NCI-H2227 (cell line): ENCODE data around the gene MUC6.
A peak's percentile ranks its signal among the peaks of the same experiment; 100 is the strongest.

Experiments
- DNase-seq: peaks from one replicate; lab custom pipeline; 2025; ENCODE audit not compliant: unreplicated experiment; lab: John Stamatoyannopoulos, UW

MUC6 gene

GRCh38 chr11:1010551-1011319, 25.8 kb downstream of the MUC6 start:
- DNase-seq: no peak

GRCh38 chr11:1009991-1010390, 26.5 kb downstream of the MUC6 start:
- no peak for DNase-seq

GRCh38 chr11:1009371-1009770, 27.1 kb downstream of the MUC6 start:
- no peak for DNase-seq

GRCh38 chr11:1008803-1009145, 27.7 kb downstream of the MUC6 start:
- DNase-seq: no peak

GRCh38 chr11:1008001-1008802, 28.3 kb downstream of the MUC6 start:
- DNase-seq: no peak

GRCh38 chr11:1007279-1007678, 29.2 kb downstream of the MUC6 start:
- no peak for DNase-seq

- peak; percentile 65 for DNase-seq
Measured at GRCh38 chr11:1006762-1007161, 29.8 kb downstream of the MUC6 start.

GRCh38 chr11:1005928-1006327, 30.6 kb downstream of the MUC6 start:
- peak; percentile 88 for DNase-seq

GRCh38 chr11:1003159-1003558, 33.4 kb downstream of the MUC6 start:
- DNase-seq: no peak

GRCh38 chr11:1002406-1002984, 34.0 kb downstream of the MUC6 start:
- DNase-seq: no peak

- no peak for DNase-seq
Measured at GRCh38 chr11:1001617-1002405, 34.7 kb downstream of the MUC6 start.

GRCh38 chr11:1000357-1001278, 35.9 kb downstream of the MUC6 start:
- no peak for DNase-seq

- DNase-seq: no peak
Measured at GRCh38 chr11:999009-999408, 37.5 kb downstream of the MUC6 start.

- no peak for DNase-seq
Measured at GRCh38 chr11:997907-998306, 38.6 kb downstream of the MUC6 start.

GRCh38 chr11:996681-997080, 39.8 kb downstream of the MUC6 start:
- no peak for DNase-seq

- peak; percentile 90 for DNase-seq
Measured at GRCh38 chr11:995752-996420, 40.6 kb downstream of the MUC6 start.

GRCh38 chr11:995044-995751, 41.3 kb downstream of the MUC6 start:
- DNase-seq: no peak

GRCh38 chr11:993632-994167, 42.8 kb downstream of the MUC6 start:
- DNase-seq: no peak

GRCh38 chr11:992577-992976, 43.9 kb downstream of the MUC6 start:
- DNase-seq: no peak
